ENCODE measurements around the gene CUL1.

The CUL1 gene

GRCh38 chr7:148672041-148672440 lies 26.7 kb upstream of the CUL1 start:
- intact Hi-C loops (cut with DNase I; ENCODE audit: low total_unique reads), result no loop called here
- no peak for DNase-seq
- TF ChIP-seq CTCF (IDR thresholded peaks at IDR 0.05), result no peak

GRCh38 chr7:148674689-148675088 lies 24.0 kb upstream of the CUL1 start:
- Histone ChIP-seq H3K27ac (no peak overlapping the region), H3K27me3 (peaks cover 0 to 15% of the 10 kb centered on the region in 2 donors), H3K36me3 (no peaks in the 10 kb centered on the region), H3K9me3 (peaks cover 0 to 8% (median 3%) of the 10 kb centered on the region in 3 donors), H3K4me1 (no peaks in the 10 kb centered on the region), H3K4me3 (no peak overlapping the region)
- DNase-seq, result no peak
- intact Hi-C loops (cut with DNase I; ENCODE audit: low total_unique reads), result no loop called here
- no peak for TF ChIP-seq CTCF (IDR thresholded peaks at IDR 0.05)

More at GRCh38 chr7:148672041-148672440, 26.7 kb upstream of the CUL1 start:
- Histone ChIP-seq H3K27me3 (peaks cover 0 to 15% of the 10 kb centered on the region in 2 donors), H3K9me3 (peaks cover 0 to 8% (median 3%) of the 10 kb centered on the region in 3 donors), H3K4me1 (no peaks in the 10 kb centered on the region), H3K4me3 (no peak overlapping the region), H3K36me3 (no peaks in the 10 kb centered on the region), H3K27ac (no peak overlapping the region)

GRCh38 chr7:148676291-148676690 lies 22.4 kb upstream of the CUL1 start:
- H3K27ac ChIP-seq, result no peak overlapping the region
- H3K36me3 ChIP-seq, result no peaks in the 10 kb centered on the region
- intact Hi-C loops (cut with DNase I; ENCODE audit: low total_unique reads), result no loop called here
- no peak overlapping the region for H3K4me3 ChIP-seq
- no peak for DNase-seq
- no peak for TF ChIP-seq CTCF (IDR thresholded peaks at IDR 0.05)
- peaks cover 0 to 8% (median 3%) of the 10 kb centered on the region in 3 donors for H3K9me3 ChIP-seq
- peaks cover 0 to 15% of the 10 kb centered on the region in 2 donors for H3K27me3 ChIP-seq
- H3K4me1 ChIP-seq, result no peaks in the 10 kb centered on the region

- intact Hi-C loops (cut with DNase I; ENCODE audit: low total_unique reads), result no loop called here
- H3K4me3 ChIP-seq, result no peak overlapping the region
- H3K27me3 ChIP-seq, result no peaks in the 10 kb centered on the region
- H3K27ac ChIP-seq, result no peak overlapping the region
- no peaks in the 10 kb centered on the region for H3K36me3 ChIP-seq
- no peak for TF ChIP-seq CTCF (IDR thresholded peaks at IDR 0.05)
- no peaks in the 10 kb centered on the region for H3K9me3 ChIP-seq
- H3K4me1 ChIP-seq, result no peaks in the 10 kb centered on the region
- no peak for DNase-seq
Measured at GRCh38 chr7:148681821-148682220, 16.9 kb upstream of the CUL1 start.

- peaks cover 0 to 16% (median 3%) of the 10 kb centered on the region in 4 donors for H3K4me1 ChIP-seq
Measured at GRCh38 chr7:148684289-148684830, 14.3 kb upstream of the CUL1 start.

More at GRCh38 chr7:148684289-148684830, 14.3 kb upstream of the CUL1 start:
- TF ChIP-seq CTCF (IDR thresholded peaks at IDR 0.05), result no peak
- no peaks in the 10 kb centered on the region for H3K9me3 ChIP-seq
- H3K27me3 ChIP-seq, result no peaks in the 10 kb centered on the region
- H3K36me3 ChIP-seq, result no peaks in the 10 kb centered on the region
- intact Hi-C loops (cut with DNase I; ENCODE audit: low total_unique reads), result no loop called here
- DNase-seq, result no peak
- H3K27ac ChIP-seq, result no peak overlapping the region
- H3K4me3 ChIP-seq, result no peak overlapping the region
